Muscle of arm (tissue), 12 donors: ENCODE measurements around the gene RUNX2. TPM values are rescaled to one million over a fixed set of nuclear protein-coding genes. Genes with fewer than 3 reads are reported as not detected.

Experiments used
- DNase-seq: peaks from one replicate; pipeline ENCODE4 v3.0.0-alpha.2; 2013
- polyA plus RNA-seq, 12 donors: library from polyadenylated mRNA; unstranded; fragments of 120-200 nt; gene quantifications; one replicate each; pipeline ENCODE4 v1.2.1, GENCODE V29; 2013; ENCODE audit not compliant: insufficient read length in 12 of 12

RUNX2 gene
- polyA plus RNA-seq, 12 donors: 0.34 to 5.9 (median 1.3) TPM; not detected in 1

DNA sequence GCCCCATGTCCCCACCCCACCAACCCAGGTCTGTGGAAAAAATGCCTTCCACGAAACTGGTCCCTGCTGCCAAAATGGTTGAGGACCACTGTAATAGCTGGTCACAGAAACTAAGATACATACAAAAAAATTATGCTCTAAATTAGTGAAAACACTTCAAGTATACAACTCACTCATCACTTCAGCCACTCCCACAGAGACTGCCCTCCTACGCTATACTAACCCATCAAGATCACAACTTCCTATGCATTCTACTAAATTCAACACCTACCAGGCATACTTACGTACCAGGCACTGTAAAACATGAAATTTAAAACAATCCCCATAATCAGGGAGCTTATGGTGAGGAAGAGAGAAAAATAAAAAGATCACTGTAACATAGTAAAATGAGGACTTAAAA, 22.9 kb downstream of the RUNX2 start:
- DNase-seq: no peak

DNA sequence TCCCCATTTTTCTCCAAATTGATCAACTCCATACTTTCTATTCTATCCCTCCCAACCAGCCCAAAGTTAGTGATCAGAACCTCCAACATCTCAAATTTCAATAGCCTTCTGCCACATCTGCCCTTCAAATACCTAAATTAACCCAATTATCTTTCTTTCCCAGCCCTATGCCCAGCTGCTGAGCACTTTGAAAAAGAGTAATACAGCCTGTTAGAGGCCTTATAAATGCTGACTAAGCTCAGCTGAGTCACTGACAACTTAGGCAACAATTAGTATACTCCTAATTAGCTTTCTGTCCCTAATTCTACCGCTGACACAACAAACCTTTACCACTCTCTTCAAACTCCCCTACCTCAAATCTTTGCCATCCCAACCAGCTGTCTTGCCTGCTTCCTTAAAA, 23.5 kb downstream of the RUNX2 start:
- no peak for DNase-seq

DNA sequence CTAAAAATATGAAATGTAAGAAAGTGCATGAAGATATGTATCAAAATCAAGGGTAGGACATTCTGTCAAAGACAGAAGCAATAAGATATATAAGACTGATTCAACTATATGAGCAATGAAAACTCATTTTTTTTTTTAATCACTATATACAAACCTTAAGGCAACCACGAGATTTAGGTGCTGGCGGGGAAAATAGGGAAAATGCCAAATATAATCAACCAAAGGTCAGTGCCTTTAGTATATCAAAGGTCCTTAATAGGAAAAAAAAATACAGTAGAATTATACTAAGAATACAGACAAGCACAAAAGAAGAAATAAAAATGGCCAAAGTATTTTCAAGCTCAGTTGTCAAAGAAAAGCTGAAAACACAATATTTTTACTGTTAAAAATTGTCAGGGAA, 25.5 kb downstream of the RUNX2 start:
- DNase-seq: no peak

DNA sequence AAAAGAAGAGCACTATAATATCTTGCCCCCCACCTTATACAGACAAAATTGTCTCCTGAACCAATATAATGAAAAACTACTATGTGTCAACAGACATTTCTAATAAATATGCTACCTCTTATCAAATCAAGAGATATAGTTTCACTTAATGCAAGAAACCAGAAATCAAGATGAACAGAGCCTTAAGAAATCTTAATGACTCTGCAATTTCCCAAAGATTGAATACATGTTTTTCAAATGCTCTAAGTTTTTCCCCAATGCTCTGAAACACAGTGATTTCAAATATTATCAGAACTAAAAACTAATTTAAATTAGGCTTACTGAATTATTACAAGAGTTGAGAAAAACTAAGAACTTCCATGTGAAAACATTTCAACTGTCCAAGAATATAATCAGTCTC, 36.3 kb downstream of the RUNX2 start:
- DNase-seq: no peak

DNA sequence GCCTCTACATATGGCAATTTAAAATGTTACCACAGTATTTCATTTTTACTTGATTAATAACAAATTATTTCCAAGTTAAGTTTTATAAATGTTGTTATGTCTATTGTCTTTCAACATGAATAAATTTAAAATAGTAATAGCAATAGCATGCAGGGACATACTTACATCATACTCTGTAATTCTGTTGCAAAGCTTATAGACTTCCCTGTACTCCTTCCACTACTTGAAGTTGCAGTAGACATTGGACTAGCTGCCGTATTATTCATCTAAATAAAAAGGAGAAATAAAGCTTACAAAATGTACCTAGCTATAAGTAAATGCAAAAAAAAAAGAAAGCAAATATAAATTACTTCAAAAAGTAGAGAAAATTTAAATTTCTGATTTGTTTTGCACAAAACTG, 36.9 kb downstream of the RUNX2 start:
- DNase-seq: no peak

DNA sequence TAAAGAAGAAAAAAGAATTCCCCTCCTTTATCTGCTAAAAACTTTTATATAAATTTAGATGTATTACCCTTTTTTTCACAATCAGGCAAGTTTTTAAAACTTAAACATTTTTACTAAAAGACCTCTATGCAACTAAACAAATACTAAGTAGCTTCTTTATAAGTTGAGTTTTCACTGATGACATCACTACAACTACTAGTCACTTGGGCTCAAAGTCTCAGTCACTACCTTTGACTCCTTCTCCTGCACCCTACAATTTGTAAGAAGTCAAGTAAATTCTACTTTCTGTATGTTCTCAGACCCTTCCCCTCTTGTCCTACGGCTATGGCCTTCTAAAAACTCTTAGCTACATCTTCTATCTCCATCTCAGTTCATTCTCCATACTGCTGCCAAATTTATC, 38.4 kb downstream of the RUNX2 start:
- DNase-seq: no peak

DNA sequence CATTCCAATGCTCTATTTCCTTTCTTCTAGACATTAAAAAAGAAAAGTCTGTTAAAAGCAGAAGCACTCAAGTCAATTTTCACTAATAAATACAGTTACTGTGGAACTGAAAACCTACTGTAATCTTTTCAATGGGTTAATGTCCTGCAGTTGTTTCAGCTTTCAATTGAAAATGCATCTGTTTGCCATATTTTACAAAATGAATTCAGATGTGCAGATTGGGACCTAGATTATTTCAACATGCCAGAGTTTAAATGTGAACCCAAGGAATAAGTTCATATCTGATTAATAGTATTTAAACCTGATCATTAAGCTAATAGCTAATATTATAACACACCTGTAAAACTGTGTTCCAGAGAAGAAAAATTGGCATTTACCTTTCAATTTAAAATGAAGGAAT, 39.9 kb downstream of the RUNX2 start:
- DNase-seq: no peak

DNA sequence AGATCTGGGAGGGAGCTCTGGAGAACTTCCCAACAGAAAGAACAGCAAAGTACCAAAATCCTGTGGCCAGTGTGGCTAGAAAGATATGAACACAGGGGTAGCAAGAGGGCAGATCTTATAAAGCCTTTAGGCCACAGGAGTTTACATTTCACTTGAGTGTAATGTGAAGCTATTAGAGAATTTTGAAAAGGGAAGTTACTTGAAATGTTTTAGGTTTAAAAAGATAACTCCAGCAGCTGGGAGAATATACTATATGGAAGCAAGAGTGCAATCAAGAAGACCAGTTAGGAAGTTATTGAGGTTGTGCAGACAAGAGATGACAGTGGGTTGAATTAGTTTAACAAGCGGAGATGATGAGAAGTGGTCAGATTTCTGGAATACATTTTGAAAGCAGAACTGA, 41.7 kb downstream of the RUNX2 start:
- DNase-seq: no peak

DNA sequence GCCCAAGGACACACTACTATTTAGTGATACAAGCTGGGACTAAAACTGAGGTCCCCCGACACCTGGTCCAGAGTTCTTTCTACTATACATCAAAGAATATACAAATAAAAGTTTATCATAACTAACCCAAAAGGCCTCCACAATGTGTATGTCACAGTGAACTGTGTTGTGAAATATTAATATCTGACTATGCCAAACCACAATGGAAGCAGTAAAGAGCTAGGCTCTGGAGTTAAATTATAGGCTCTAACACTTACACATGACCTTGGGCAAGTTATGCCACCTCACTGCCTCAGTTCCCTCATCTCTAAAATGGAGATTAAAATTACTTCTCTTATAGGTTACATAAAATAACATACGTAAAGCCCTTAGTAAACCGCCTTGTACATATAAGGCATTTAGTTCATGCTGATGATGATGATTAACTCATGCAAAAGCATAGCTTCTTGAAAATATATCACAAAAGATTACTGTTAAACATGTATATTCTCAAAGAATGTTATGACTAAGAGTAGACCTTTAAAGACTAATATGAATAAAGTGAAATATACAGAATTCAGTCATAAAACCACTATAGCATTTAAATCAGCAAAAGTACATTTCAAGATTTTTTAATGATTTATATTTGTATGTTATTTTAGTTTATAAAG, 43.9 kb downstream of the RUNX2 start:
- DNase-seq: no peak

DNA sequence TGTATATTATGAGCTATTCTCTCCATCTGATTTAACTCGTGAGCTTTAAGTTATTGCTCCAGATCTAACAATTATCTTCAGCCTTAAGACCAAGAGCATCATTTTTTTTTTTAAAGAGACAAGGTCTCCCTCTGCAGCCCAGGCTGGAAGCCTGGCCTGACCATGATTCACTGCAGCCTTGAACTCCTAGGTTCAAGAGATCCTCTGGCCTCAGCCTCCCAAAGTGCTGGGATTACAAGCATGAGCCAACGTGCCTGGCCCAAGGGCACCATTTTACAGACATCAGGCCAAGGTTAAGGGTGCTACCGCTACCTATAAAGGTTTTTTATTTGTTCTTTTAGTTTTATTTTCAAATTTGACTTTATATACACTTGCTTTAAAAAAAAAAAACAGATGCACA, 47.3 kb downstream of the RUNX2 start:
- no peak for DNase-seq

DNA sequence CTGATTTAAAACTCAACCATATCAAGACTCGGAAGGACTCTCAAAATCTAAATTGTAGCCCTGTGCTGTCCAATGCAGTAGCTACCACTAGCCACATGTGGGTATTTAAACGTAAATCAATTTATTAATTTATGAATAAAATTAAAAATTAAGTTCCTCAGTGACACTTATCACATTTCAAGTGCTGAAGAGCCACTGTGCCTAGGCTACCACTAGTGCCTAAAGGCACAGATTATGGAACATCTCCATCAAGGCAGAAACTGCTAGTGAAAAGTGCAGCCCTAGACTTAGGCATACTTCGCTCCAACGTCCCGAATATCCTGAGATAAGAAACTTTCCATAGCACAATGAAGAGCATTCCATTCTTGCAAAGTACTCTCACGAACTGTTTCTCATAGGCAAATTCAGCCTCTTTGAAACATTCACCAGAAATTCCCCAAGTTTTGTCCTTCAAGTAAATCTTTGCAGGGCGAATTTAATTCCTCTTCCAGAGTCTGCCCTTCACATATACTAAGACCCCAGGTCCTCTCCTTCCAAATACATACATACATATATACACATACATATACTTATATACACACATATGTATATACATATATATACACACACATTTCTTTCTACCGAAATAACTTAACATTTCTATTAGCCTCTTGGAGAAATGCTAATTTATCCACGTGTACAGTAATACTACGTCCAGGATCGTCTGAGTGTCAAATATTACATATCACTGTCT, 48.3 kb downstream of the RUNX2 start:
- peak; percentile 16 for DNase-seq

DNA sequence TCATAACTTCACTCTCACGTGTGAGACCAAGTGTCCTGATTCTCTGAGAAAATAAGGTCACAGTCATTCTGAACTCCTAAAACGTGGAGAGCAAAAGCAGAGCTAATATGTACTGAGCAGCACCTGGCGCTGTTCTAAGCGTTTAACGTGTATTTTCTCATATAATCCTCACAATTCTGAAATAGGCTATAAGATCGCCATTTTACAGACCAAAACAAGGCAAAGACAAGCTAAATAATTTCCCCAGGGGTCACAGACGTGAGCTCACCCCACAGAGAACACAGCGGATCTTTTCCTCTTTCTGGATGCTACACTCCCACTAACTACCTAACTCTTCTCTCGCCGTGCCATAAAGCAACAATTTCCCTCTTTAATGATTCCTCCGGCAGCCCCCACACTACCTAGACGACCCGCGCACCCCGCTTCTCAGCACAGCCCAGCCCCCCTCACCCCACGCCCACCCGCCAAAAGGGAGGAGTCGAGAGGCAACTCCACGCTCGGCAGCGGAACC, 49.0 kb downstream of the RUNX2 start:
- no peak for DNase-seq

DNA sequence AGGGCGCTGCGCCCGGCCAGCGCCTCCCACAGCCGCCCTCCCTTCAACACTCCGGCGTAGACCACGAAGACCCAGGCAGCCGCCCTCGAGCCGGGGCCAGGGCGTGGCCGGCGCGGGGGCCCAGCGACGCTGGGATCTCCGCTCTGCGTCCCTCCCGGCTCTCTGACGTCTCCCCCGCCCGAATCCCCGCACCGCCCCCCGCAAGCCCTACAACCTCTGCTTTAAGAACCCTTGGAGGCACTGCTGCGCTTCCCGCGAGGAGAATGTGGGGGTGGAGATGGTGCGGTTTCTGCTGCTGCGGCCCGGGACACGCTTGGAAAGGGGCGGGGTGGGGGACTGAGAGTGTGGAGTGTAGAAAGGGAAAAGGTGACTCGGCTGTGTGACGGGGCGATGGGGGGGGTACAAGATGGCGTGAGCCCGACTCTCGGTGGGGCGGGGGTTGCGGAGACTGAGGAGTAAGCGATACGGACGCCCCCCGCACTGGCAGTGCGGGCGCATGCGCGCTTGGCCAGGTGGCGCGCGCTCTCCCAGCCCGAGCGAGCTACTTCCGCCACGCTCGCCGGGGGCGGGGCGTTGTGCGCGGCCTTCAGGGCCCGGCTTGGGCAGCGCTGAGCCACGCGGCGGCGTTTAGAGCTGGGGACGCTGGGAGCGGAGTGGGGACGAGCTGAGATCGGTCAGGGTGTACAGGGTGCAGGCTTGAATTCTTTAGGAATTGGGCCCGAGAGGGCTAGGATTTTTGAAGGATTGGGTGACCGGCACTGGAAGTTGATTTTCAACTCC, 49.6 kb downstream of the RUNX2 start, which contains the start of gene SUPT3H:
Gene SUPT3H, minus strand, starts transcription at position 381 of the 780 bp plus-strand sequence.
- peak; percentile 97 for DNase-seq

DNA sequence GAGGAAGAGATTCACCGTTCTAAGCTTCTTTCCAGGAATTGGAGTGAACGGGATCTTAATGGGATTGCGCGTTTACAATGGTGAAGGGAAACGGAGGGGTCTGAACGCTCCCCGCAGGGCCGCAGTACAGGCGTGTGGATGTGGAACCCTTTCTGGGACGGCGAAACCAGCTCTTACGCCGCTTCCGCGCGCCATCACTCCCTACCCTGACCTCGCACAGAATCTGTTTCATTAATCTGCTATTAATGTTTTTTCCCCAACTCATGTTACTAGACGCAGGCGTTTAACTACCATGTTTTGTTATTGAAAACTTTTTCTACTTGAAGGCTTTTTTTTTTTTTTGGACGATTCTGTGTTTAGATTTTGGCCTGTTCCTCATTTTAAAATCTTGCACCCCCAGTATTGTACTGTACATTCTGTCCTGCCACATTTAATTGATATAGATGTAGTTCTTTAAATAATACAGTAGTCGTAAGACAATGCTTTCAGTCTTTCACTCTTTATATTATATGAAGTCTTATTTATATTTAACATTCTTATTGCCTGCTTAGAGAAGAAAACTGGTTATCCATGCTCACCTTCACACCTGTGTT, 50.3 kb downstream of the RUNX2 start:
- no peak for DNase-seq

DNA sequence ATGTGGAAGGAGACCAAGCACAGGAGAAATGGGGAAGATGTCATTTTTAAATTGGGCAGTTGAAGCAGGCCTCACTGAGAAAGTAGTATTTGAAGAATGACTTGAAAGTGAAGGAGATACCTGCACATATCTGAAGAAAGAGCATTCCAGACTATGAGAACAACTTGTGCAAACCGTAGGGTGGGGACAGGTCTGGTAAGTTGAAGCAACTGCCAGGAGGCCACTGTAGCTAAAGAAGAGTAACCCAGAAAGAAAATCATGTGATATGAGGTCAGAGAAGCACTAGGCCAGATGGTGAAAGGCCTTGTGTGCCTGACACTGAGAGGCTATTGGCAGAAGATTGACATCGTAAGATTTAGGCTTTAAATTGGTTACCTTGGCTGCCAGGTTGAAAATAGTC, 54.3 kb downstream of the RUNX2 start:
- no peak for DNase-seq

DNA sequence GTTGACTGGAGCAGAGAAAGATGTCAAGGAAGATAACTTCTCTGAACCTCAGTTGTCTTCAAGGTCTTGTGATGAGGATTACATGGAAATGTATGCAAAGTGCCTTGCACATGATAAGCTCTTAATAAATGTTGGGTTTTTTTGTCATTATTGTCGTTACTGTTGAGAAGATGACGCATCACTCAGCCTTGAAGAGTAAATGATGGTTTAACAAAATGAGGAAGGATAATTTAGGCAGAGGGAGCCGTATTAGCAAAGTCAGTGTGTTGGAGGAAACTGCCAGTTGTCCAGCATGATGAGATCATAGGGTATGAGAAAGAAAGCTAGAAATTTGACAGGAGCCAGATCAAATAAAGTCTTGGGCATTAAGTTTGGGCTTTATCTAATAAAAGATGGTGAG, 58.4 kb downstream of the RUNX2 start:
- no peak for DNase-seq

DNA sequence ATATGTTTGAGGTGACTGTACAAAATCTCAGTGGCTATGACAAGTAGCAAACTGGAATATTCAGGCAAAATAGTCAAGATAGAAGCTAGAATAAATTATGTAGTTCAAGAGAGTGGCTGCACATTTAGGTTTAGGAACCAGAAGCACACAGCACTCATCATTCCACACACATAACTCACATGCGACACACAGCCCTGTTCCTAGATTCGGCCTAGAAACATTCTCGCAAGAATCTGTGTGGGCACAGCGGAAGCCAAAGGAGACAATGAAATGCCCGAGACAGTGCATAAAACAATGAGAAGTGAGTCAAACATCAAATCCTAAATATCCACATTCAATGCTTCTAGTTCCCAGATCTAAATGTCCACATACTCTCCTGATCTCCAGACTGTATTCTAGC, 59.1 kb downstream of the RUNX2 start:
- no peak for DNase-seq

DNA sequence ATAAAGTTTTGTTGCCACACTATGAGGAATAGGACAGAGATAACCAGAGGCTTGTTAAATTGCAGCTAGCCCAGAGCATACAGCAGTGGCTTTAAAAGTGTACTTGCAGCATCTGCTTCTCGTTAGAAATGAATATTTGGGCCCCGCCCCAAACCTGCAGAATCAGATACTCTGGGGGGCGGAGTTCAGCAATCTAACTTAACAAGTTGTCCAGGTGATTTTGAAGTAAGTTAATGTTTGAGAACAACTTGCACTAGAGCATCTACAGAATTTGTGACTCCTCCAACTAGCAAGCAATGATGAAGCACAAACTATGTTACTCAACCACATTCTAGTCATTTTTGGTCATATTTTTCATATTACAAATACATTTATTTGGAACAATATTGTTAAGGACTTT, 60.2 kb downstream of the RUNX2 start:
- no peak for DNase-seq

DNA sequence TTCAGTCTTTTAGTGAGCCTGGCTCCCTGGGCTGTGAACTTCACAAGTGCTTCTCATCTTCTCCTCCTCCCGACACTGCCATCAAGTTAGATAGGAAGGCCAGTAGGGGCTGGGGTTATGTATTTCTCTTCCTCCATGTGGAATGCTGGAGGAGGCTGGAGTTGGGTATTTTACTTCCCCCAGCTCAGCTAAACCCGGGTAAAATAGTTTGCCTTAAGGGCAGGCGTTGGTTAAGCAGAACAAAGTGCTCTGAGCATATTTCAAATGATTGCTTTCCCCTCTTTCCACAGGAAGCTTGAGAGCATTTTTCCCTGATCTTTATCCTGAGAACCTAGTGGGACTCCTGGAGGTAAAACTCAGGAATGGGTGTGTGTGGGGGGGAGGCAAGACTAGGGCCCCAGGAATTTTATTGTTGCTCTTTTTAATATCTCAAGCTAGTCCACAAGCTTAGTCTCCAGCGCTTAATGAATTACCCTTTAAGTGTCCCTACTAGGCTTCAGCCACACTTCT, 66.5 kb downstream of the RUNX2 start:
- no peak for DNase-seq

DNA sequence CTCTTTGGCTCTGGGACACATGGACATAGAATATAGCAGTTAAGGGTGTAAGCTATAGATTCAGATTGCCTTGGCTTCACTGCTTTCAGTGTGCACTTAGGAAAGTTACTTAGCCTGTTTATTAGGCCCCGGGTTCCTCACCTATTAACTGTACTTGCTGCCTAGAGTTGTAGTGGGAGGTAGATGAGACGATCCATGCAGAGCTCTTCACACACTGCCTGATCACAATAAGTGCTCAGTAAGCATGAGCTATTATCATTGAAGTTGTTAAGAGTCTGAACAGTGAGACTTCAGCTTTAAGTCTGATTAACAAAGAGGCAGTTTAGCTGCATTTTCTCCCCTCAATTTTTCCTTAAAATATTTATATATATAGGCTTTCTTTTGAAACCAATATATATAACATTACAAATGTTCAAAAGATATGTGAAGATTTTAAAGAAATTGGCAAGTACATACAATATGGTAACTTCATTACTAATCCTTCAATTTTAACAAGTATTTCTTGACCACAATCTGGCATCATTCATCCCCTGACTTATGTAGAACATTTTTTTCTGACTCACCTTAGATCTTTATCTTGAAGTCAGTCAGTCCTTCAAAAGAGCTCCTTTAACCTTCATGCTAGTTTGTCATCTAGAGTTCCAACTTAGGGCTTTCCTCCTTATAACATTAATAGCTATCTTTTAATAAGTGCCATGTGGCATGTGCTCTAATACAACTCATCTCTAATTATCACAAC, 70.1 kb downstream of the RUNX2 start:
- DNase-seq: no peak

DNA sequence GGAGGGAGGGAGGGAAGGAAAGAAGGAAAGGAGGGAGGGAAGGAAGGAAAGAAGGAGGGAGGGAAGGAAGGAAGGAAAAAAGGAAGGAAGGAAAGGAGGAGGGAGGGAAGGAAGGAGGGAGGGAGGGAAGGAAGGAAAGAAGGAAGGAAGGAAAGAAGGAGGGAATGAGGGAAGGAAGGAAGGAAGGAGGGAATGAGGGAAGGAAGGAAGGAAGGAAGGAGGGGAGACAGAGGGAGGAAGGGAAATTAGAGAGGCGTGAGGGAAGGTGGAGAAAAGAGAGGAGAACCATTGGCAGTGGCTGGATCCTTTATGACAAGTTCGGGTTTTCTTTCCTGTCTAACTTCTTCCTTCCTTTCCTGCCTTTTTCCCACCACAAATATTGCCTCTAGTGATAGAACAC, 71.9 kb downstream of the RUNX2 start:
- DNase-seq: no peak
